Anterior cingulate cortex (tissue), 58 donors: ENCODE data around the gene KRT222.
A peak's percentile ranks its signal among the peaks of the same experiment; 100 is the strongest.

Experiments used
- DNase-seq, 58 donors: peaks; one replicate each; lab custom pipeline; 2025; lab: John Stamatoyannopoulos, UW

The KRT222 gene

DNA sequence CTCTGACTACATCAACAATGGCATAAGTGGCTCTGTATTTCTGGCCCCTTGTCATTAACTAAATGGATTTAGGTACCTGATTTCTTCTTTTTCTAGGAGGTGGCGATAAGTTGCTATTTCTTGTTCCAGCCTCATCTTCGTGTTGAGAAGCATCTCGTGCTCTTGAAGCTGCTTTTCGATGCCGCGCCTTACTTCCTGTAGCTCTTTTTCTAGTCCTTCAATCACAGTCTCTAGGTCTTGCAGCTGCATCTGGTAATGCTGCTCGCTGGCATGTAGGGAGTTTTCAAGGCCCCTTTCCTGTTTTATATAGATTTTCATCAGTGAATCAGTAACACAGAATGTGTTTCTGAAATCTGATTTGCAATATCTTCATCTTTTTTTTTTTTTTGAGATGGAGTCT lies 5.1 kb downstream of the KRT222 start:
- no peak for DNase-seq

- DNase-seq: no peak
Observed at GRCh38 chr17:40658396-40658795, 6.6 kb downstream of the KRT222 start.

- DNase-seq: no peak
Observed at GRCh38 chr17:40651939-40652338, 13.0 kb downstream of the KRT222 start.

DNA sequence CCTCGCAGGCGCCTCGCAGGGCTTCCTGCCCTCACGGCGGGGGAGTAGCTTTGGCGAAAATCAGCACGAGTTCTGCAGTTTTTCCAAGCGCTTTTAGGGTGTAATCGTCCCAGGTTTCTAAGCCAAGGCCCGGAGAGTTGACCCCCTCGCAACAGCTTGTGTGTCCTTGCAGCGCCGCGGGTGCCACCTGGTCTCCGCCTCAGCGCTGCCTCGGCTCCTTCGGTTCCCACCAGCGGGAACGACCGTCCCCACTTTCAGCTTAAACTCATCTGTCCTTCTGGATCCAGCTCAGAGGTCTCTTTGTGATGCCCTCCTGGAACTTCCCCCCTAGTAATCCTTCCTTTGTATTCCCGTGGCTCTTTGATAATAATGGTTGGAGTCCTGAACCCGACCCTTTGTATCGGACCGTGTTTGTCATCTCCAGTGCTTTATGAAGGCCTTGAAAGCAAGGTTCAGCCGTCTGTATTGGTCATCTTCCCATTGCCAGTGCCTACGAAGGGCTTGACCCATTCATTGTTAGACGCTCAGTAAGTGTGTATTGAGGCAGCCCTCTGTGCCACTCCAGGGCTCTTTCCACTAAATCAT lies 16.5 kb downstream of the KRT222 start:
- peak in 17 of 58 donors; percentile 24 to 68 (median 48) for DNase-seq

DNA sequence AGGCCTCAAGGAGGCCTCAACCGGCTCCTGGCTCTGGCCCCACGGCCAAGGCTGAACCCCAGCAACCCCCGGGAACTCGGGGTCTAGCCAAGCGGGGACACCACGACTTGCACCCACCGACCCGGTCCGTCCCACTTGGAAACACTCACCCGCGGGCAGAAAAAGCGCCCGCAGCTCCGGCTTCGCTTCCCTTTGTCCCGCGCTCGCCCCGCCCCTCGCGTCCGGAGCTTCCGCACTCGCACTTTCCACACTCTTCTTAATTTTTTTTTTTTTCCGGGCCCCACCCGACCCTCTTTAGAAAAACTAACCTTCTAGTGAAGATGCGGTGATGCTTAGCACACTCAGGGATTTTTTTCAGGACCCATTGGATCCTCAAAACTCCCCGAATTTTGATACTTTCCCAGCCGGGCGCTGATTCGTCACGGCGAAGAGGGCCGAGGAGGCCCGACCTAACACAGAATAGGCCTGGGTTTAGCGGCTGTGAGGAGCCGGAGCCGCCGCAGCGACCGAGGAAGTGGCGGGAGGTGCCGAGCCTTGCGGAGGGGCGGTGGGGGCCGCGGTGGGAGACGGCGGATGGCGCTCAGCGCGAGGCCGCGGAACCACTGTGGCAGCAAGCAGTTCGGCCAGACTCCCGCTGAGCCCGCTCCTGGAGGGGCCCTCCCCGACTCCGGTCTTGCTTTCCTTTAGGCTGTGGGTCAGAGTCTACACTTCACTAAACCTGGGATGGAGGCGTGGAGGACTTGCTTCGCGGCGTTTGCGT lies 17.2 kb downstream of the KRT222 start, which contains the start of gene SMARCE1:
TSS of gene SMARCE1 (minus strand) at position 195 of the 760 bp plus-strand sequence. CDS start 2,016 bp downstream, outside the sequence.
- DNase-seq: peak in 53 of 58 donors; percentile 27 to 95 (median 65)

DNA sequence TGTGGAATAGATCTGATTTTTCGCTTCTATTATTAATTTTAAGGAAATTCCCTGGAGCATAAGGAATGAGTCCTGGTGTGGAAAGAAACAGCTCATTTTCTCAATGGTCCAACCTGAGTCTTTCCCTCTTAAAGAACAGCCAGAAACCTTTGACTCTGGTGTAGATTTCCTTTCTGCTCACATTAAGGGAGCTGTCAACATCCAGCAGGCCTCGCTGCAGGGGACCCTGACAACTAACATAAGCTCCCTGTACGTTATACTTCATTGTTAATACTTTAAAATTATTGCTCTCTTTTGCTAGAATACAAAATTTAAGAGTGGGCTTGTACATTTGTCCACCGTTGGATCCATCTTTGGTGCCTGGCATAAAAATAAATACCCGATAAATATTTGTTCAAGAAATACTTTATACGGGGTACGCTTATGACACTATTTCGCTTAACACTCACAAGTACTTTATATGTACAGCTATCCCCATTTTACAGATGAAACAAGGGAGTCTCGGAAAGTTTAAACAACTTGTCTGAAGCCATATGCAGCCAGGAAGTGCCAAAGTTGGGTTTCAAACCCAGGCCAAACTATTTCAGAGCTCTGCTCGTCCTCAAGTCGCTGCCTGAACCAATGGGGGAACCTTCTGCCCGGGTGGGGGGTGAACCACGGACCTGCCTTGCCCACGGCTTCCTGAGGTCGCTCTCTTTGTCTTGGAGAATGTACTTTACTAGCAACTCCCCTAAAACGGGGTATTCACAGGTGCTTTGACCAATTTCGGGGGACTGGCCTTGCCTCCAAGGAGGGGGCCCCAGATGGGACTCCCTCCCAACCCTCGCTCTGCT lies 18.0 kb downstream of the KRT222 start:
- DNase-seq: peak in 2 of 58 donors; percentile 55 to 62

DNA sequence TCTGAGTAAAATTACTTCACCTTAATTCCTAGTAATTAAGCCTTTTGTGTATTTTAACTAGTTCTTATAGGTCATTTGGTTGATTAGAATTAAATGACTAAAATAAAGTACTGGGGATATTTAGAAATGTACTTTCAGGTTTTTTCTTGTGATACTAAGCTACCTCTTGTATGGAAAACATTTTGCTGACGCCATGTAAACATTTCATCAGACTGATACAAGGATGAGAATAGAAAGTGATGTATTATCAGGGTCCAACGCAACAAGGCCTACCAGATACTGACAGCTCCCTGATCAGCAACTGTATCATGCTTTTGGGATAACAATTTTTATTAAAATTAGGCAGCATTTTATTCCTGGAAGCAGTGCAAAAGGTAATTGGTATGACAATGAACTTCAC lies 19.0 kb downstream of the KRT222 start:
- no peak for DNase-seq

DNA sequence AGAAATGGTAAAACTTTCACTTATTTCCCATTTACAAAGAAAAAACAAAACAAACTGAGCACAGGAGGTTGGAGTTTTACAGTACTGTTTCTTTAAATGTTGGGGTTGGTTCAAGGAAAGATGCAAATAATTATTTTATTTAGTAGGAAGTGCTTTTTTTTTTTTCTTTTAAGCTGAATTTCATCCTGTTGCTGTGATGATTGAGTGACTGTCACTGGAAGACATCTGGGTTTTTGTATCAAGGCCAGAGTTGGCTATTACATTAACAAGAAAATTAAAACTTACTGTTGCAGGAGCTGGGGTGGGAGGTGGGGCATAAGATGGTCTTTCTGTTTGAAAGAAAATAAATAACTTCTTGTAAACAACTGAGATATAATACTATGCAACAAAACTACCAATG lies 19.7 kb downstream of the KRT222 start:
- DNase-seq: no peak

GRCh38 chr17:40637931-40638330 lies 27.0 kb downstream of the KRT222 start:
- no peak for DNase-seq

DNA sequence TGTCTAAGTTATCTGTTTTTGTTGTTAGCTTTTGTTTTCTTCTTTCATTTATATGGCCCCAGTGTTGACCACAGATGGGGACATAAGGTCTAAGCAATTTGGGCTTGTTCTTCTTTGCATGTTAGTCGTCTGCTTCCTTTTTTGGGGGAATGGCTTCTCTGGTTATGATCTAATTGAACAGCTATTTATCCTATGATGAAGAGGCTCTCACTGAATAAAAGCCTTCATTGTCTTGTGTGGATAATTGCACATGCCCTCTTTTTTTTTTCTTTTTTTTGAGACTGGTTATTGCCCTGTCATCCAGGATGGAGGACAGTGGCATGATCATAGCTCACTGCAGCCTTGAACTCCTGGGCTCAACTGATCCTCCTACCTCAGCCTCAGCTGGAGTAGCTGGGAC lies 31.1 kb downstream of the KRT222 start:
- DNase-seq: no peak

DNA sequence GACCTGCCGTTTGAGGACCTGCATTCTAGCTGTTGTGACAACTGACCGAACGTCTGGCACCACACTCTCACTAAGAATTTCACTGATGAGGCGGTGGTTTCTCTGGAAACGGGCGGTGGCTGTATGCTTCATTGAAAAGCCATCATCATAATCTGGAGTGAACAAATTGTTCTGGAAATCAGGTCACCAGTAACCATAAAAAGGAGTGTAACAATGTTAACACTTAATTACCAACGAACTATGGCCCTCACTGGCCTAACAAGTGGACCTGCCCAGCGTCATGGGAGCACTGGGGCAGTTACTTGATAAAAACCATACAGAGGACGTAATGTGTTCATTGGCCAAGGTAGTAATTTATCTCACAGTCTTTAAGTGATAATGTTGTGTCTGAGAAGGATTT lies 32.8 kb downstream of the KRT222 start:
- DNase-seq: no peak

DNA sequence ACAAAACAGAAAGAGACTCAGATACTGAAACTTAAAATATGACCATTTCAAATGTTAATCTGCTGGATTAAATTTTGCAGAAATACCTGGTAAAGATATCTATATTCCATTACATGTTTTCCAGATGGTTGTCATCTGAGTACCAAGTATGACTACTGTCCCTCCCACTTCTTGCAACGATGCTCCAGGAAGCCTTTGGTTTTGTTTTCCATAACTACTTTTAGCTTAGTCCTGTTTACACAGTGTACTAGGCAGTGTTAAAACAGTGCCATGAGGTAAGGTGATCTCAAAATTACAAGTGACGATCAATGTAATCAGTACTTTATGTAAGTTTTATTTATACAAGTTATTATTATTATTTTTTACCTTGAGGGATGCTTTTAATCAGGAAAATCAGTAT lies 35.1 kb downstream of the KRT222 start:
- DNase-seq: no peak

DNA sequence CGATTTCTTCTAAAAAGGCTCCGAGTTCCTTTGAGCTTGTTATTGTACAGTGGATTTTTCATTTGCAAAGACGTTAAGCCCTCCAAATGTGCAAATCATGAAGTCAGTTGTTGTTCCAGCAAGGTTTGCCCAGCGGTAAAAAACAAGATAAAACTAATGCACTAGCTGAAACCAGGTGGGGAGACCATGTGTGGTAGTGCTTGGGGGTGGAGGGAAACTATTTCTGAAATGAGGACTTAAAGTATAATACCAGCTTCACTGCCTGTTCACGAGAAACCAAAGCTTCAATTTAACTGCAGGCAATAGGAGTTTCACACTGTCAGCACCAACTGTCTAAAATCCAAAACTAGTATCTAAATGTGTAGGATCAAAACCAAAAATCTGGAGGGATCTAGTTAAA lies 39.7 kb downstream of the KRT222 start:
- no peak for DNase-seq

DNA sequence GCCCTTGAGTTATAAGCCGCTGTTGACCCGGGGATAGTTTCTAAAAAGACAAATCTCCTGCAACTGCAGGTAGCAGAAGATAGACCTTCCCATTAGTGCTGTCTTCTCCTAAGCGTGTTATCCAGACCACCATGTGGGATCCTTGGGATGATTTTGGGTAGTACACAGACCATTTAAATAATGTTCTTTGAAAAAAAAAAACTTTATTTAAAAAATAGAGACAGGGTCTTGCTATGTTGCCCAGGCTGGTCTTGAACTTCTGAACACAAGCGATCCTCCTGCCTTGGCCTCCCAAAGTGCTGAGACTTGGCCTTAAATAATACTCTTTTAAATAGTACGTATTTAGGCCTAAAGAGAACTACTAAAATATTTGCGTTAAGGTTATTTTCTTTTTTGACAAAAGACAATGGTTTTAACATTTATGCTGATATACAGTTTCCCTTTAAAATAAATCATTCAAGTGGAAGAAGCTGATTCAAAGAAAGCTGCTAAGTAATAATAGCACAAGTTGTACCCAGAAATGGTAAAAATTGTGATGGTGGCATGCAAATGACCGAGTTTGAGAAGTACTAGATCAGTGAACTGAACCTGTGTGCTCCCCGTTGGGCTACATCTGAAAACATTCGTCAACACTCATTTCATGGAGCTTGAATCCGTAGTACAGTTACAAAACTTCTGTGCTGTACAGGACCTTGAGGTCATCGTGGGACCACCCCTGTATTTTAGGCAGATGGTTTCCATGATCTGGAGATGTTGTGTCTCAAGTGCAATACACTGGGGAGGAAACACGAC lies 41.4 kb downstream of the KRT222 start:
- no peak for DNase-seq

DNA sequence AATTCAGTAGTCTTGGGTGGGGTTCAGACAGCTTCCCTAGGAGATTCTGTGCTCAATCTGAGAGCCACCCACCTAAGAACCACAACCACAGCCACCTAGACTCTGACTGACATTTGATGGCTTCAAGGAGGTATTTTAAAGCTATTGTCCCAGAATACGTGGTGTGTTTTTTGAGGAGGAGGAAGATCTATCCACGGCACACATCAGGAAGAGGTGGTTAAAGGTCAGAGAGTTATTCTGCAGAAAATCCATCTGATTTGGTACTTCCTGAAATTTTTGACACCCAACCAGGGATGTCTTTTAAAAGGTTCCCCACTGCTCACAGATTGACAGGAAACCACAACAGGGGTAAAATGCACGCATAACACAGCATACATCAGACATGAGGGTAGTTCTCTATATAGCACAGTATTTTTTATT lies 42.5 kb downstream of the KRT222 start:
- no peak for DNase-seq

DNA sequence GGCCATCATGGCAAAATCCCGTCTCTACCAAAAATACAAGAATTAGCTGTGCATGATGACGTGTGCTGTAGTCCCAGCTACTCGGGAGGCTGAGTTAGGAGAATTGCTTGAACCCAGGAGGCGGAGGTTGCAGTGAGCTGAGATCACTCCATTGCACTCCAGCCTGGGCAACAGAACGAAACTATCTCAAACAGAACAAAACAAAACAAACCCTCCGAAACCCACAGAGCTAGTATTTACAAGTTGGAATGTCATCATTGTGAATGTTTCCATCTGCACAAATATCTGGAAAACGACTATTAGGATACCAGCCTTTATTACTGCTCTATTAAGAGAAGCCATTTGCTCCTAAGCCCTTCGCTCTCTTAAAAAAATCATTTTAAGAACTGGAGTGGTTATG lies 43.4 kb downstream of the KRT222 start:
- no peak for DNase-seq

GRCh38 chr17:40621019-40621418 lies 44.0 kb downstream of the KRT222 start:
- DNase-seq: no peak

- DNase-seq: no peak
Observed at GRCh38 chr17:40618754-40619625, 46.0 kb downstream of the KRT222 start.

- no peak for DNase-seq
Observed at GRCh38 chr17:40617678-40618240, 47.2 kb downstream of the KRT222 start.
